Hematopoietic multipotent progenitor cell (in vitro differentiated cells): Measurements from ENCODE around the gene CRABP1. TPM values are rescaled to one million over a fixed set of nuclear protein-coding genes. Genes with fewer than 3 reads are reported as not detected.

Experiments used
- DNase-seq, 3 donors: peaks; one replicate each; pipeline ENCODE4 v3.0.0-alpha.2; 2011 to 2015; ENCODE audit warnings: low read depth in 2 of 3, low spot score in 2 of 3
- total RNA-seq: library from RNA; depleted of rRNA; stranded (reverse); fragments of >200 nt; gene quantifications from one replicate; pipeline ENCODE4 v1.2.3, GENCODE V29; 2012

CRABP1 gene
- total RNA-seq, 1 donor = 1.3 TPM

- no peak for DNase-seq
Measured at GRCh38 chr15:78316283-78317083, 23.7 kb upstream of the CRABP1 start.

- peak in 1 of 3 donors; percentile 10 for DNase-seq
Measured at GRCh38 chr15:78317145-78317836, 22.9 kb upstream of the CRABP1 start.

- no peak for DNase-seq
Measured at GRCh38 chr15:78319588-78319987, 20.6 kb upstream of the CRABP1 start.

GRCh38 chr15:78320183-78320582, 20.0 kb upstream of the CRABP1 start:
- no peak for DNase-seq

- DNase-seq = no peak
Measured at GRCh38 chr15:78321041-78321570, 19.0 kb upstream of the CRABP1 start.

- DNase-seq = no peak
Measured at GRCh38 chr15:78321786-78322185, 18.4 kb upstream of the CRABP1 start.

GRCh38 chr15:78322243-78322642, 17.9 kb upstream of the CRABP1 start:
- DNase-seq = no peak

GRCh38 chr15:78322724-78323521, 17.2 kb upstream of the CRABP1 start:
- DNase-seq = peak in 1 of 3 donors; percentile 40

- no peak for DNase-seq
Measured at GRCh38 chr15:78323693-78324092, 16.5 kb upstream of the CRABP1 start.

- DNase-seq = no peak
Measured at GRCh38 chr15:78324144-78324543, 16.0 kb upstream of the CRABP1 start.

- DNase-seq = no peak
Measured at GRCh38 chr15:78325092-78325843, 14.9 kb upstream of the CRABP1 start.

GRCh38 chr15:78327466-78327865, 12.7 kb upstream of the CRABP1 start:
- DNase-seq = no peak

GRCh38 chr15:78329625-78330024, 10.5 kb upstream of the CRABP1 start:
- no peak for DNase-seq

- DNase-seq = no peak
Measured at GRCh38 chr15:78334845-78335244, 5.3 kb upstream of the CRABP1 start.

GRCh38 chr15:78335985-78336384, 4.2 kb upstream of the CRABP1 start:
- DNase-seq = no peak

GRCh38 chr15:78338781-78339180, 1.4 kb upstream of the CRABP1 start:
- no peak for DNase-seq

- DNase-seq = no peak
Measured at GRCh38 chr15:78339559-78339958, 594 bp upstream of the CRABP1 start.

GRCh38 chr15:78341057-78341987, 1.2 kb downstream of the CRABP1 start:
- DNase-seq = peak in 1 of 3 donors; percentile 34

- DNase-seq = no peak
Measured at GRCh38 chr15:78342021-78342420, 1.9 kb downstream of the CRABP1 start.
